HEK293T (cell line): Measurements from ENCODE around the gene SH3BP5L.

Source experiments
- CTCF ChIA-PET: fragments of 350-600 bp; formaldehyde crosslinking; extraction: SDS; loops from one replicate; lab custom pipeline; 2021; ENCODE audit warnings: antibody characterized with exemption, inconsistent platforms; lab: Yijun Ruan, JAX
- POLR2A ChIA-PET: fragments of 350-600 bp; formaldehyde crosslinking; extraction: SDS; loops from one replicate; lab custom pipeline; 2020; ENCODE audit warnings: antibody characterized with exemption, inconsistent platforms; lab: Yijun Ruan, JAX
- DNase-seq: peaks from one replicate; pipeline ENCODE4 v3.0.0; 2012; ENCODE audit warnings: mixed read lengths; ENCODE audit errors: extremely low spot score
- ARNT ChIP-seq: fragments of 450-650 bp; IDR thresholded peaks from 2 replicates; pipeline ENCODE4 v1.6.1; 2017; ENCODE audit warnings: mild to moderate bottlenecking
- BHLHE40 ChIP-seq: fragments of 450-650 bp; IDR thresholded peaks from 2 replicates; pipeline ENCODE4 v1.6.1; 2016; ENCODE audit warnings: mild to moderate bottlenecking, moderate library complexity, borderline replicate concordance
- CTBP1 ChIP-seq: fragments of 450-650 bp; IDR thresholded peaks from 2 replicates; pipeline ENCODE4 v1.6.1; 2016; ENCODE audit warnings: borderline replicate concordance
- ELF4 ChIP-seq: fragments of 450-650 bp; IDR thresholded peaks from 2 replicates; pipeline ENCODE4 v1.6.1; 2017; ENCODE audit warnings: antibody characterized with exemption
- FOXA1 ChIP-seq: fragments of 450-650 bp; IDR thresholded peaks from 2 replicates; pipeline ENCODE4 v1.6.1; 2016; ENCODE audit warnings: mild to moderate bottlenecking
- FOXK2 ChIP-seq: fragments of 450-650 bp; IDR thresholded peaks from 2 replicates; pipeline ENCODE4 v1.6.1; 2016; ENCODE audit warnings: mild to moderate bottlenecking
- FOXM1 ChIP-seq: fragments of 450-650 bp; IDR thresholded peaks from 2 replicates; pipeline ENCODE4 v1.6.1; 2017; ENCODE audit warnings: mild to moderate bottlenecking, borderline replicate concordance
- HDGF ChIP-seq: fragments of 450-650 bp; IDR thresholded peaks from 2 replicates; pipeline ENCODE4 v1.6.1; 2017; ENCODE audit warnings: antibody characterized with exemption, borderline replicate concordance
- L3MBTL2 ChIP-seq: fragments of 450-650 bp; conservative IDR thresholded peaks from 2 replicates; pipeline ENCODE4 v1.6.1; 2016; ENCODE audit warnings: mild to moderate bottlenecking
- LEF1 ChIP-seq: fragments of 450-650 bp; IDR thresholded peaks from 2 replicates; pipeline ENCODE4 v1.6.1; 2017; ENCODE audit warnings: mild to moderate bottlenecking, borderline replicate concordance
- NFRKB ChIP-seq: fragments of 450-650 bp; IDR thresholded peaks from 2 replicates; pipeline ENCODE4 v1.6.1; 2016; ENCODE audit warnings: mild to moderate bottlenecking, moderate library complexity
- SP1 ChIP-seq: fragments of 450-650 bp; IDR thresholded peaks from 2 replicates; pipeline ENCODE4 v1.6.1; 2017
- SUZ12 ChIP-seq: fragments of 450-650 bp; IDR thresholded peaks from 2 replicates; pipeline ENCODE4 v1.6.1; 2016; ENCODE audit warnings: mild to moderate bottlenecking
- TARDBP ChIP-seq: fragments of 450-650 bp; IDR thresholded peaks from 2 replicates; pipeline ENCODE4 v1.6.1; 2016
- ZNF384 ChIP-seq: fragments of 450-650 bp; IDR thresholded peaks from 2 replicates; pipeline ENCODE4 v1.6.1; 2016
- TF ChIP-seq, protein P1 (sequence below): fragments of 450-650 bp; IDR thresholded peaks from 2 replicates; pipeline ENCODE4 v1.6.1; 2016

The SH3BP5L gene

GRCh38 chr1:248820041-248820585, 5.6 kb downstream of the SH3BP5L start:
- DNase-seq, result no peak
- POLR2A ChIA-PET, result no interaction called here
- CTCF ChIA-PET, result no interaction called here
- TF ChIP-seq, protein P1, sequence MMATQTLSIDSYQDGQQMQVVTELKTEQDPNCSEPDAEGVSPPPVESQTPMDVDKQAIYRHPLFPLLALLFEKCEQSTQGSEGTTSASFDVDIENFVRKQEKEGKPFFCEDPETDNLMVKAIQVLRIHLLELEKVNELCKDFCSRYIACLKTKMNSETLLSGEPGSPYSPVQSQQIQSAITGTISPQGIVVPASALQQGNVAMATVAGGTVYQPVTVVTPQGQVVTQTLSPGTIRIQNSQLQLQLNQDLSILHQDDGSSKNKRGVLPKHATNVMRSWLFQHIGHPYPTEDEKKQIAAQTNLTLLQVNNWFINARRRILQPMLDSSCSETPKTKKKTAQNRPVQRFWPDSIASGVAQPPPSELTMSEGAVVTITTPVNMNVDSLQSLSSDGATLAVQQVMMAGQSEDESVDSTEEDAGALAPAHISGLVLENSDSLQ, result no peak
- TF ChIP-seq SUZ12 (no peak), HDGF (no peak), ELF4 (no peak), TARDBP (no peak), FOXK2 (no peak), FOXA1 (no peak), SP1 (no peak)

GRCh38 chr1:248818505-248819374, 7.0 kb downstream of the SH3BP5L start:
- DNase-seq, result no peak
- TF ChIP-seq SUZ12 (no peak), HDGF (no peak), FOXM1 (no peak), L3MBTL2 (no peak), NFRKB (no peak), ARNT (no peak), BHLHE40 (no peak), FOXA1 (no peak)
- TF ChIP-seq, protein P1, result no peak
- ChIA-PET POLR2A (no interaction called here), CTCF (no interaction called here)

DNA sequence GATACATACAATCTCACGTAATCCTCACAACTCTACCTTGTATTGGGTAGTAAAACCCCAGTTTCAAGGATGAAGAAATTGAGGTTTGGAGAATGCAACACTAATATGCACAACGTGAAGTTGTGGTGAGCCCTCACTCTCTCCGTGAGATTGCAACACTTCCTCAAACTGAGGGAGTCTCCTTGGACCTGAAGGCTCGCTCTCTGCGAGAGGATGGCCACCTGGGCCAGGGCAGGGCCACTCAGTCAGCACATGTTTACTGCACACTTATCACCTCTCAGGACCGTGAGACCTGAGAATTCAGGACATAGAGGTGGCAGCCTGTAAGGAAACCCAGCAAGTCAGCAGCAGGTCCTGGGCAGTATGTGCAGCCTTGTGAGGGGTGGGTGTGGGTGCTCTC, 8.7 kb downstream of the SH3BP5L start:
- DNase-seq, result no peak
- no peak for TF ChIP-seq ZNF384
- ChIA-PET CTCF (no interaction called here), POLR2A (no interaction called here)

DNA sequence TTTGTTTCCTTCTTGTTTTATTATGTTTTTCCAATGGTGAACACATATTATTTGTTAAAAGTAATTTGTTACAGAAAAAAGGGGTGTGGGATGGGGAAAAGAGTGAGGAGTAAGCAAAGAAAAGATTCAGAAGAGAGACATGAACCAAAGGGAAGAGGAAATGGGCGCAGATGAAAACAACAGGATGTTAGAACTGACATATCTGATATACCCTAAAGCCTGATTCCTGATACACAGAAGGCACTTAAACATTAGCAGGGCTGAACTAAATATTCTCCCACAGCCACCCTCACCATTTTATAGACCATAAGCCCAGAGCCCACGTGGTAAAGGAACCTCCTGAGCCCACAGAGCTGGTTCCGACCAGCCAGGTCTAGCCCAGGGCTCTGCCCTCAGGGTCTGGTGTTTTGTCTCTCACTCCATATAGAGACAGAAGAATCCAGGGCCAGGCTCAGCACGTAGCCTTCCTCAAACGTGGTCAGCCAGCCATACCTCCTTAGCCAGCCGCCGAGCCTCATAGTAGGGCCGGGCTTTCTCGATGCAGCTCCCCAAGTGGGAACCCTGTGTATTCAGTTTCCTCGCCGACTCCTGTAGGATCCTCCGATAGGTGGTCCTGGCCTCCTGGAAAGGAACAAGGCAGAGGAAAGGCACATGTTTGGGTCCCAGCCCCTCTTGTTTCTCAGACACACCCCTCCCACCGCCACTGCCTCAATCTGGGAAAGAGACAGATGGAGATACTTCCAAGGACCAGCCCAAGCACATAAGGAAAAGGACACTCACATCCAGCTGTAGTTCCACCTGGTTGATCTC, 9.5 kb downstream of the SH3BP5L start:
- POLR2A ChIA-PET, result no interaction called here
- no peak for DNase-seq
- CTCF ChIA-PET, result no interaction called here
- TF ChIP-seq FOXK2 (no peak), BHLHE40 (no peak), FOXM1 (no peak), LEF1 (no peak), ARNT (no peak), FOXA1 (no peak), ZNF384 (no peak), L3MBTL2 (no peak), NFRKB (no peak), ELF4 (no peak)
- TF ChIP-seq, protein P1, result no peak

DNA sequence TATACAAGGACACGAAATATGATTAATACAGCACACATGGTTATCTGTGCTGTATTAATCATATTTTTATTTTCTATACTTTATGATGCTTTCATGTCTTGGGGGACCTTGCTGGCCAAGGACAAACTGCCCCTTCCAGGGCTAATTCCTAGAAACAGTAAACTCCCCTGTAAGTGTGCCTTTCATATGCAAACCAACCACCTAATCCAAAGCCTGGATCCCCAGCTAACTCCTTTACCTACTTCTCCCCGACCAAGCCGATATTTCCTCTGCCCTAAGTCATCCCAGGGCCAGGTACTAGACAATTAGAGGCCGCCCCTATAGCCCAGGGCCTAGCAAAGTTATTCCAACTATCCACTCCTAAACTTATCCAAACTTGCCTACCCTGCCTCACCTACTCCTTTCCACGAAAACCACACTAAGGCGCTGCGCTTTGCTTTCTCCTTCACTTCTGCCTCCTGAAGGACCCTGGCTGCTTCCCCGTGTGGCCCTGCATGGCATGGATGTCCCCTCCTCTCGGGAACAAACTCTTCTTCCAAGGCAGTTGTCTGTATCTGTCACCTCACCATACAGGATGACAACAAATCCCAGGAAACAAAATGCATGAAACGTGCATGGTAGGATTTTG, 10.2 kb downstream of the SH3BP5L start:
- POLR2A ChIA-PET, result no interaction called here
- DNase-seq, result no peak
- TF ChIP-seq FOXA1, result no peak
- no peak for TF ChIP-seq TARDBP
- TF ChIP-seq, protein P1, result no peak
- no peak for TF ChIP-seq L3MBTL2
- no peak for TF ChIP-seq SP1
- TF ChIP-seq FOXK2, result no peak
- no peak for TF ChIP-seq ZNF384
- no peak for TF ChIP-seq LEF1
- no peak for TF ChIP-seq FOXM1
- no peak for TF ChIP-seq ELF4
- TF ChIP-seq SUZ12, result no peak
- TF ChIP-seq HDGF, result no peak
- no peak for TF ChIP-seq ARNT
- no peak for TF ChIP-seq NFRKB
- TF ChIP-seq CTBP1, result no peak
- no peak for TF ChIP-seq BHLHE40
- CTCF ChIA-PET, result no interaction called here
